Epithelial cell of esophagus (primary cell): ENCODE data around the gene UTRN.

ENCODE experiments used
- DNase-seq: peaks from one replicate; pipeline ENCODE4 v3.0.0; 2010; ENCODE audit warnings: low read depth
- H3K4me3 ChIP-seq: 2 replicates; pipeline ENCODE4 v1.5.1; 2011; ENCODE audit warnings: mild to moderate bottlenecking, low read length, control low read depth
- CTCF ChIP-seq: IDR thresholded peaks from 2 replicates; pipeline ENCODE4 v1.5.1; 2011; ENCODE audit warnings: low read depth, mild to moderate bottlenecking, low read length, control low read depth, inconsistent platforms; ENCODE audit not compliant: insufficient read depth; ENCODE audit errors: missing control alignments

Gene UTRN

DNA sequence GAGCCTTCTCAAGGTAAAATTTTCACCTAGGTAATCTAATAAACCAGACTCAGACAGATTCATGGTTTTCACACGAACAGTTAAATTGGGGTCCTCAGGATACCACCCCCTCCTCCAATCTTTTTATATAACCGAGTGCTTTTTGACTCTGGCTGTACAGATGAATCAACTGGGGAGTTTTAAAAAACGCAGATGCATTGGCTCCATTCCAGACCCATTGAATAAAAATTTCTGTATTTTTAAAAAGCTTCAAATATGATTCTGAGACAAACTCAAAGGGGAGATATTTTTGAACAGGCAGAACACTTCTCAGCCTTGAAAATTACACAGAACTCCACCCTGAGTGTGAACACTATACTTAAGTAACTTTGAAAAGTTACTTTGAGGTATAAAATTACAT lies 7.2 kb downstream of the UTRN start:
- no peak for DNase-seq
- TF ChIP-seq CTCF = no peak

DNA sequence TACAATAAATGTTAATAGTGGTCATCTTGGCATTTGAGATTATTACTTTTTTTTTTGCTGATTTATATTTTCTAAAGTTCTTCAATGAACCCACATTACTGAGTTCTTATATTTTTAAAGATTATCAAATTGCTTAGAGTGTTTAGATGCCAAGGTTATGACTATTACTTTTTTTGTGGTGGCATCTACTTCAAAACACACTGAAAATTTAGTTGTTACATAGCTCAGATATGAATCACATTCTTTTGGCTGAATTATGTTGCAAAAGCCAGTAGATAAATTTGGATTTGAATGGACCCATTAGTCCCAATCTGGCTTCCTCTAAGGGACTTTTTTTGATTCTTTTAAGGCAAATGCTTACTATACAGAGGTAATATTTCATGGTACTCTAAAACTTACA lies 8.9 kb downstream of the UTRN start:
- H3K4me3 ChIP-seq = no peak overlapping the region
- DNase-seq = peak; percentile 44
- TF ChIP-seq CTCF = no peak

More for the DNA sequence above, 7.2 kb downstream of the UTRN start:
- no peak overlapping the region for H3K4me3 ChIP-seq

DNA sequence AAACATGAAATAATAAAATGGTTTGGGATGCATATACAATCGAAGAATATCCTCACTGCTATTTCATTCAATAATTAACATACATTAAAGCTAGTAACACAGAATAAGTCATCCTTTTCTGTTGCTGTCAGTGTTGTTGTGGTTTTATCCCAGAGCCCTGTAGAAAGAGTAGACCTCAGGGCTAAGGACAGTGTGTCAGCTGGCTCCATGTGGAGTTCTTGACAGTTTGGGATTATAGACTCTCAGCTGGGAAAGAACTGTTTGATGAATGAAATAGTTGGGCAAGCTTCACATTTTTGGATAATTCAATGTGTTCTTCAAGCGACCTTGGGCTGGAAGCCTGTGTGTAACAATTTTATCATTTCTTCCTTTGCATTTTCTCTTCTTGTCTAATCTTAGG lies 10.1 kb downstream of the UTRN start:
- TF ChIP-seq CTCF = no peak
- no peak overlapping the region for H3K4me3 ChIP-seq
- no peak for DNase-seq

DNA sequence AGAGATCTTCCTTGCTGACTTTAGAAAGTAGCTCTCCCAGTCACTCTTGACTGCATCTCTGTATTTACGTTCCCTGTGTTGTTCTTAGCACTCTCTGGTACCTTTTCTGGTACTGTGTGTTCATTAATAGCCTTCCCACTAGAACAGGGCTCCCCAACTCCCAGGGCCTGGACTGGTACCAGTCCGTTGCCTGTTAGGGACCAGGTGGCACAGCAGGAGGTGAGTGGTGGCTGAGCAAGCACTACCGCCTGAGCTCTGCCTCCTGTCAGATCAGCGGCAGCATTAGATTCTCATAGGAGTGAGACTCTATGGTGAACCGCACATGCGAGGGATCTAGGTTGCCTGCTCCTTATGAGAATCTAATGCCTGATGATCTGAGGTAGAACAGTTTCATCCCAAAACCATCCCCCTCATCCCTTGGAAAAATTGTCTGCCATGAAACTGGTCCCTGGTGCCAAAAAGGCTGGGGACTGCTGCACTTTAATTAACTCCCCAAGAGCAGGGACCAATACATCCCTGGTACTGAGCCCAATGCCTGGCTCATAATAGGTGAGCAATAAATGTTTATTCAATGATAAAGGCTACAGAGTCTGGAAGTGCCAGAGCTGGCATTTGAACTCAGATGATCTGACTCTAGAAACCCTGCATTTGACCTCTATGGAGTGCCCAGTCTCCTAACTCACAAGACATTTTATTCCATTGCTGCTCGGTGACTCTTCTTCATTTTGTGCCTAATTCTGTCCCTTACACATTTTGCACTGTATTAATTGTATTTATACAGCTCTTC lies 11.0 kb downstream of the UTRN start:
- H3K4me3 ChIP-seq = no peak overlapping the region
- TF ChIP-seq CTCF = no peak
- DNase-seq = no peak

GRCh38 chr6:144296973-144297372 lies 11.8 kb downstream of the UTRN start:
- TF ChIP-seq CTCF = no peak

GRCh38 chr6:144297511-144298100 lies 12.5 kb downstream of the UTRN start:
- no peak for TF ChIP-seq CTCF
- DNase-seq = peak; percentile 52
- H3K4me3 ChIP-seq = no peak overlapping the region

More at GRCh38 chr6:144296973-144297372, 11.8 kb downstream of the UTRN start:
- no peak for DNase-seq
- no peak overlapping the region for H3K4me3 ChIP-seq
